NCI-H345 (cell line): Measurements from ENCODE around the gene UPP1.
A peak's percentile ranks its signal among the peaks of the same experiment; 100 is the strongest.
"Not testable (repeated sequence)": the region's sequence is repeated elsewhere in the genome, so short reads cannot be mapped to it uniquely, and the experiment has no call there.

Source experiments
- DNase-seq: peaks from one replicate; lab custom pipeline; 2025; lab: John Stamatoyannopoulos, UW

The UPP1 gene

GRCh38 chr7:48112401-48113165 is 23.5 kb downstream of the UPP1 start:
- no peak for DNase-seq

- no peak for DNase-seq
Observed at GRCh38 chr7:48113275-48113674, 24.2 kb downstream of the UPP1 start.

GRCh38 chr7:48114115-48114514 is 25.1 kb downstream of the UPP1 start:
- DNase-seq: no peak

- DNase-seq: no peak
Observed at GRCh38 chr7:48114589-48114988, 25.5 kb downstream of the UPP1 start.

GRCh38 chr7:48116043-48116442 is 27.0 kb downstream of the UPP1 start:
- no peak for DNase-seq

GRCh38 chr7:48118041-48118440 is 29.0 kb downstream of the UPP1 start:
- DNase-seq: no peak

- DNase-seq: not testable (repeated sequence)
Observed at GRCh38 chr7:48120536-48120935, 31.5 kb downstream of the UPP1 start.

GRCh38 chr7:48126037-48126436 is 37.0 kb downstream of the UPP1 start:
- no peak for DNase-seq

GRCh38 chr7:48130658-48131108 is 41.6 kb downstream of the UPP1 start:
- DNase-seq: no peak

GRCh38 chr7:48132792-48133191 is 43.7 kb downstream of the UPP1 start:
- no peak for DNase-seq

GRCh38 chr7:48139459-48139858 is 50.4 kb downstream of the UPP1 start:
- DNase-seq: no peak

- peak; percentile 14 for DNase-seq
Observed at GRCh38 chr7:48140001-48140681, 51.1 kb downstream of the UPP1 start.

GRCh38 chr7:48141521-48141920 is 52.5 kb downstream of the UPP1 start:
- no peak for DNase-seq

- no peak for DNase-seq
Observed at GRCh38 chr7:48144291-48144768, 55.3 kb downstream of the UPP1 start.

GRCh38 chr7:48147078-48147591 is 58.1 kb downstream of the UPP1 start:
- no peak for DNase-seq

GRCh38 chr7:48147690-48148089 is 58.6 kb downstream of the UPP1 start:
- DNase-seq: not testable (repeated sequence)

- DNase-seq: no peak
Observed at GRCh38 chr7:48148311-48148710, 59.2 kb downstream of the UPP1 start.

- DNase-seq: no peak
Observed at GRCh38 chr7:48149058-48149457, 60.0 kb downstream of the UPP1 start.

- DNase-seq: no peak
Observed at GRCh38 chr7:48150086-48150485, 61.0 kb downstream of the UPP1 start.

- DNase-seq: no peak
Observed at GRCh38 chr7:48154792-48155413, 65.8 kb downstream of the UPP1 start.
